SJSA1 (cell line): ENCODE results near the gene SCEL. TPM values are rescaled to one million over a fixed set of nuclear protein-coding genes. Genes with fewer than 3 reads are reported as not detected.
A peak's percentile ranks its signal among the peaks of the same experiment; 100 is the strongest.

Experiments
- DNase-seq, 2 experiments: peaks; one replicate each; pipeline ENCODE4 v3.0.0-alpha.2; 2015 to 2020; ENCODE audit warnings: low spot score in 2 of 2, low read depth in 1 of 2
- H3K27ac ChIP-seq: fragments of 250-450 bp; sonication (Bioruptor Pico); 2 replicates; pipeline ENCODE4 v1.5.1; 2020; ENCODE audit warnings: mild to moderate bottlenecking, moderate library complexity
- H3K27me3 ChIP-seq: fragments of 250-450 bp; sonication (Bioruptor Pico); replicated peaks from 2 replicates; pipeline ENCODE4 v1.5.1; 2020; ENCODE audit warnings: mild to moderate bottlenecking, moderate library complexity
- H3K36me3 ChIP-seq: fragments of 250-450 bp; sonication (Bioruptor Pico); 2 replicates; pipeline ENCODE4 v1.5.1; 2020; ENCODE audit warnings: mild to moderate bottlenecking
- H3K4me1 ChIP-seq: fragments of 250-450 bp; sonication (Bioruptor Pico); replicated peaks from 2 replicates; pipeline ENCODE4 v1.6.1; 2021; ENCODE audit warnings: mild to moderate bottlenecking
- H3K4me3 ChIP-seq: fragments of 250-450 bp; sonication (Bioruptor Pico); 2 replicates; pipeline ENCODE4 v1.5.1; 2020; ENCODE audit warnings: mild to moderate bottlenecking
- H3K9me3 ChIP-seq: fragments of 250-450 bp; sonication (Bioruptor Pico); replicated peaks from 2 replicates; pipeline ENCODE4 v1.5.1; 2020; ENCODE audit warnings: mild to moderate bottlenecking
- total RNA-seq: library from RNA; depleted of rRNA; stranded (reverse); fragments of >200 nt; shearing (Covaris generic); gene quantifications from 2 replicates; pipeline ENCODE4 v1.2.3, GENCODE V29; 2014; rRNA removed

Gene SCEL
- total RNA-seq, 1 experiment from 2014 or later, result not detected

- Histone ChIP-seq H3K4me3 (no peak overlapping the region), H3K36me3 (no peaks in the 10 kb centered on the region), H3K27ac (no peak overlapping the region), H3K27me3 (0 out of 2 replicates have a peak, but pooled peaks cover 3% of the 10 kb centered on the region), H3K9me3 (0 out of 2 replicates have a peak, but pooled peaks cover 4% of the 10 kb centered on the region), H3K4me1 (no peaks in the 10 kb centered on the region)
- peak in 1 of 2 experiments; percentile 29 for DNase-seq
Observed at GRCh38 chr13:77687799-77688198, 152.3 kb downstream of the SCEL start.

- no peaks in the 10 kb centered on the region for H3K36me3 ChIP-seq
- no peak overlapping the region for H3K4me3 ChIP-seq
- H3K27me3 ChIP-seq, result peaks cover 19% of the 10 kb centered on the region
Observed at GRCh38 chr13:77691871-77692270, 156.4 kb downstream of the SCEL start.

DNA sequence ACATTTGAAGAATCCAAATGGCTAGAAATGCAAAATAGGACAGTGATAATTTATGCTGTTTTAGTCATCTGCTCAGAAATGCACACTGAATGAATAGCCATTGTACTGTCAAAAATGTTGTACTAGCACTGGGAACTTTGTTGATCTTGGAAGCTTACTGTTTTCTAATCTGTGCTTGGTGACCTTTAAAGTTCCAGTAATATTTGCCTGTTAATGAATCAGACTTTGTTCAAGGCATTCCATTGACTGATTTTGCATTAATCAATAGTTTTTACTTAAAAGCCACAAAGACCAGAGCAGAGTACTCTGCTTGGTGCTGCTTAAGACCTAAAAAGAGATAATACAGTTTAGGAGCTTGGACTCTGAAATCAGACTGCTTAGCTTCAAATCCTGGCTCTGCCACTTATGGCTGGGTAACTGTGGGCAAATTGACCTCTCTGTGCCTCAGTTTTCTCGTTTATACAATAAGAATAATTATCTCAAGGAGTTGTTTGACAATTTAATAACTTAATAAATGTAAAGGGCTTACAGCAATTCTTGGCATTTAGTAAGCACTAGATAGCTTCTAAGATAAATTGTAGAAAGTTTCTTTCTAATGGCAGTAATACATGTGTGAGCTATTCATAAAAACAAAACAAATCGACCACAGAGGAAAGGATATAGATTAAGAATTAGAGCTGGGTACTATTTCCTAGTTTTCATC lies 157.4 kb downstream of the SCEL start:
- peaks cover 4% of the 10 kb centered on the region; the same call in 1 of the 2 replicates for H3K4me1 ChIP-seq
- H3K4me3 ChIP-seq, result no peak overlapping the region
- H3K36me3 ChIP-seq, result no peaks in the 10 kb centered on the region
- no peak for DNase-seq
- H3K27ac ChIP-seq, result no peak overlapping the region
- peaks cover 23% of the 10 kb centered on the region for H3K27me3 ChIP-seq
- H3K9me3 ChIP-seq, result no peaks in the 10 kb centered on the region

More at GRCh38 chr13:77691871-77692270, 156.4 kb downstream of the SCEL start:
- H3K4me1 ChIP-seq, result no peaks in the 10 kb centered on the region
- DNase-seq, result no peak
- H3K9me3 ChIP-seq, result no peaks in the 10 kb centered on the region
- no peak overlapping the region for H3K27ac ChIP-seq

- no peak overlapping the region for H3K4me3 ChIP-seq
- peaks cover 8% of the 10 kb centered on the region; the same call in 1 of the 2 replicates for H3K4me1 ChIP-seq
- DNase-seq, result no peak
- no peaks in the 10 kb centered on the region for H3K9me3 ChIP-seq
- H3K36me3 ChIP-seq, result no peaks in the 10 kb centered on the region
- H3K27me3 ChIP-seq, result peaks cover 23% of the 10 kb centered on the region
- no peak overlapping the region for H3K27ac ChIP-seq
Observed at GRCh38 chr13:77693449-77693940, 158.0 kb downstream of the SCEL start.

Other genes with a start within 250 kb of the SCEL start
- 53.2 and 68.7 TPM in 2 replicates for gene MYCBP2, start 208.6 kb upstream of the SCEL start, total RNA-seq
- gene SLAIN1, start 162.0 kb downstream of the SCEL start, total RNA-seq, result not detected in 2 replicates